ENCODE data around the gene SLC35E1. TPM values are rescaled to one million over a fixed set of nuclear protein-coding genes. Genes with fewer than 3 reads are reported as not detected.

The SLC35E1 gene
- total RNA-seq, 1 donor from 2014 or later = 47.3 TPM

DNA sequence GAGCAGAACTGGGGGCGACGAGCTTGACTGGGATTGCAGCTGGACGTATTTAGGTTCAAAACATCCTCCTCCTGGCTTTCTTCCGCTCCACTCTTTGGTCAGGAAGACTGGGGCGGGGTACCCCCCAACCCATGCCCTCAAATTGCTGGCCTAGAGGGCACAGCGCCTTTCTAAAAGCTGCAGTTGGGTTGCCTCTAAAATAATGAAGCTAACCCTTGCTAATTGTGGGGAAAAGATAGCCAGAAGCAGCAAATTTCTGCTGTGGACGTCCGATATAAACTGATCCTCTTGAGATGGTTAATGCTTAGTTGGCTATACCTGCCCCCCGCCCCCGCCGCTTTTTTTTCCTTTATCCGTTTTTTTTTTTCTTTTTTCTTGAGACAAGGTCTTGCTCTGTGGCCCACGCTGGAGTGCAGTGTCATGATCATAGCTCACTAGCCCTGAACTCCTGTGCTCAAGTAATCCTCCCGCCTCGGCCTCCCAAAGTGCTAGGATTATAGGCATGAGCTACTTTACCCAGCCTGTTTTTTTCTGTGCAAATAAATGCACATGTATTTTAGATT is 29.2 kb downstream of the SLC35E1 start:
- TF ChIP-seq, protein P1, sequence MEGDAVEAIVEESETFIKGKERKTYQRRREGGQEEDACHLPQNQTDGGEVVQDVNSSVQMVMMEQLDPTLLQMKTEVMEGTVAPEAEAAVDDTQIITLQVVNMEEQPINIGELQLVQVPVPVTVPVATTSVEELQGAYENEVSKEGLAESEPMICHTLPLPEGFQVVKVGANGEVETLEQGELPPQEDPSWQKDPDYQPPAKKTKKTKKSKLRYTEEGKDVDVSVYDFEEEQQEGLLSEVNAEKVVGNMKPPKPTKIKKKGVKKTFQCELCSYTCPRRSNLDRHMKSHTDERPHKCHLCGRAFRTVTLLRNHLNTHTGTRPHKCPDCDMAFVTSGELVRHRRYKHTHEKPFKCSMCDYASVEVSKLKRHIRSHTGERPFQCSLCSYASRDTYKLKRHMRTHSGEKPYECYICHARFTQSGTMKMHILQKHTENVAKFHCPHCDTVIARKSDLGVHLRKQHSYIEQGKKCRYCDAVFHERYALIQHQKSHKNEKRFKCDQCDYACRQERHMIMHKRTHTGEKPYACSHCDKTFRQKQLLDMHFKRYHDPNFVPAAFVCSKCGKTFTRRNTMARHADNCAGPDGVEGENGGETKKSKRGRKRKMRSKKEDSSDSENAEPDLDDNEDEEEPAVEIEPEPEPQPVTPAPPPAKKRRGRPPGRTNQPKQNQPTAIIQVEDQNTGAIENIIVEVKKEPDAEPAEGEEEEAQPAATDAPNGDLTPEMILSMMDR (IDR thresholded peaks at IDR 0.05) = no peak
- Histone ChIP-seq H3K9me3 (no peaks in the 10 kb centered on the region), H3K36me3 (peaks cover 20% of the 10 kb centered on the region), H3K4me1 (peaks cover 36% of the 10 kb centered on the region), H3K27me3 (ENCODE audit: low read depth) (no peaks in the 10 kb centered on the region), H3K4me3 (peak overlapping the region; percentile 99), H3K27ac (peak overlapping the region; percentile 88)
- ATAC-seq = no peak
- intact Hi-C loops (cut with DNase I) = no loop called here
- no peak for DNase-seq

DNA sequence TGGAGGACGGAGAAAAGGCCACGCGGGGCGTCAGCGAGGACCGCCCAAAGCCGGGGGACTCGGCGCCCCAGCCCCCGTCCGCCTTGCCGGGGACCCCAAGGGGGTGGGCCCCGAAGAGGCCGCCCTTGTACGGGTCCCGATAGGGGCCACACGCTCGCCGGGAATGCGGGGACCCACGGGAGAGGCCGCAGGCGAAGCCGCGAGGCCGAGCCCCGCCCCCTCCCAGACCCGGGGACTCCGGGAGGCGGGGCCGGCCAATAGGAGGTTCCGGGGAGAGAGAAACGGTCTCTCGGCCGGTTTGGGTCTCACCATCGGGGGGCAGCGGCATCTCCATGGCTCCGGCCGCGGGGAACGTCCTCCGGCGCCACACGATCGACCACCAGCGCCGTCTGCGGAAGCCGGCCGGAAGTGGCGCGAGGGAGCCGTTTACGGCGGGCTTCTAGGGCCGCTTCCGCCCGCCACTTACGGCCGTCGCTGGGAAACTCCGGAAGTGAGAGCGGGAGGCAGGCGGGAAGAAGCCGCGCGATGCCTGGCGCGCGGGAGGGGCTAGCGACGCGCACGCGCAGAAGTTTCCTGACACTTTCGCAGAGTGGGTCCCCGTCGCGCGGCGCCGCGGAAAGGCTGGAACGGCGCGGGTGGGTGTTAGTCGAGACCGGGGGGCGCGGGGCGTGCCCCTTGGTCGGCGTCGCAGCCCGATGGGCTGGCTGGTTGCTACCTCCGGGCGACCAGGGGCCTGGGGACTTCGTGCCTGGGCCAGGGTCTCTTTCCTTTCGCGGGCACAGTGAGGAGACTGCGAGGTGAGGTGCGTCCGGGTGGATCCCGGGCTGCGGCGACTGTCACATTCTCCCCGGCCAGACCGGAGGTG is 29.9 kb downstream of the SLC35E1 start, which contains the start of gene CHERP:
Gene CHERP, minus strand, starts transcription at position 393 of the 865 bp plus-strand sequence. Its CDS starts 59 bp downstream, at position 334.
- Histone ChIP-seq H3K27me3 (ENCODE audit: low read depth) (no peaks in the 10 kb centered on the region), H3K4me1 (peaks cover 36% of the 10 kb centered on the region), H3K9me3 (no peaks in the 10 kb centered on the region), H3K36me3 (peaks cover 26% of the 10 kb centered on the region), H3K4me3 (peak within 1 kb of the TSS; percentile 99), H3K27ac (peak within 1 kb of the TSS; percentile 88)
- TF ChIP-seq, protein P1 (IDR thresholded peaks at IDR 0.05) = no peak
- peak; percentile 98 for ATAC-seq
- peak; percentile 96 for DNase-seq
- intact Hi-C loops (cut with DNase I) = no loop called here

DNA sequence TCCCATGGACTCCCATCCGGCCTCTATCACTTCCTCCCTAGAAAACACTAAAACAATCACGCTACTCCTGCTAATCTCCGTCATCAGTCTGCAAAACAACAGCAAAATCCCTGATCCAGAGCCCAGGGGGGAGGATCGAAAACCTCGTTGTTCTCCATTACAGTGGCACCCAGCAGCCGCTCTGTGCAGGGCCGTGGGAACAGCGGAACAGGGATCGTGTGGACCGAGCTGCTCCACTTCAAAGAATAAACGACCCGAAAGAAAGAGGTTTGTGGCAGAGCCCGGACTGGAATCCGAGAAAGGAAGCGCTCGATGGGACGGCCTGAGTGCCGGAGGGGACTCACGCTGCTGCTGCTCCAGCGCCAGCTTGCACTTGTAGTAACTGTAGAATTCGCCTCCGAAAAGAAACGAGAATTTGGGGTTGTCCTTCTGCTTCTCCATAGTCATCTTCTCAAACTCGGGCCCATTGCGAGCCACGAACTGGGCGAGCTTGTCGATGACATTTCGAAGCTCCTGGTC is 30.6 kb downstream of the SLC35E1 start:
- Histone ChIP-seq H3K4me1 (peaks cover 36% of the 10 kb centered on the region), H3K9me3 (no peaks in the 10 kb centered on the region), H3K27ac (peak overlapping the region; percentile 88), H3K36me3 (peaks cover 33% of the 10 kb centered on the region), H3K27me3 (ENCODE audit: low read depth) (no peaks in the 10 kb centered on the region), H3K4me3 (peak overlapping the region; percentile 99)
- DNase-seq (no peak), ATAC-seq (peak in 1 of 2 donors; percentile 2)
- TF ChIP-seq, protein P1 (IDR thresholded peaks at IDR 0.05) = no peak
- intact Hi-C loops (cut with DNase I) = no loop called here

DNA sequence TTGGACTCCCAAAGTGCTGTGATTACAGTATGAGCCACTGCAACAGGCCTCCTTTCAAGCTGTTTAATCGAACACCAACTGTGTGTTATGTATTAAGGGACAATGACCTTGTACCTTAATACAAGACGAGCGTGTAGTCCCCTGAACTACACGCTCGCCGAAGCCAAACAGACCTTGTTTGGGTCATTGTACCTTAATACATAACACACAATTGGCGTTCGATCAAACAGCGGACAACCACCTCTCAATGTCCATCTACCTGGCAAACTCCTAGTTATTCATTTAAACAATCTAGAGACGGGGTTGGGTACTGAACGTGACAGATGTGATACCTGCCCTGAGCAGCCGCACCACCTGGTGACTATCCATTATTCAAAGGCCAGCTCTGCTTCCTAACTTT is 31.3 kb downstream of the SLC35E1 start:
- H3K36me3 ChIP-seq = peaks cover 39% of the 10 kb centered on the region
- peaks cover 36% of the 10 kb centered on the region for H3K4me1 ChIP-seq
- intact Hi-C loops (cut with DNase I) = no loop called here
- no peak overlapping the region for H3K27ac ChIP-seq
- H3K27me3 ChIP-seq (ENCODE audit: low read depth) = no peaks in the 10 kb centered on the region
- no peaks in the 10 kb centered on the region for H3K9me3 ChIP-seq
- no peak for DNase-seq
- ATAC-seq = no peak
- TF ChIP-seq, protein P1 (IDR thresholded peaks at IDR 0.05) = no peak
- peak overlapping the region; percentile 99 for H3K4me3 ChIP-seq

DNA sequence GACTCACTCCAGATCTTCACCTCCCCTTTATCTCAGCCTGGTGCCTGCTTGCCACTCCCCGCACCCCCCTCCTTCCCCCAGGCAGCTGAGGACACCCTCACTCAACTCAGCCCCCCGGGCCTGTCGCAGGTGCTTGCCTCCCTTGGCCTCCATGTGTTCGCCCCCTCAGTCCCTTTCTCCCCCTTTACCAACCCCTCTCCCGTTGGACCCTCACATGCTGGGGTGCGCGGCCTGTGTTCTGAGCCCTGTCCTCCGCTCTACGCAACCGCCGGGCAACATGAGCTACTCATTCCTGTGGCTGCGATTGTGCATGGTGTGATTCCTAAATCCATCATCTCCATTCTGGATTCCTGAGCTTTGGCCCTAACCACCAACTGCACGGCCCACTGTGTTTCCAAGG is 35.1 kb downstream of the SLC35E1 start:
- Histone ChIP-seq H3K27ac (no peak overlapping the region), H3K4me3 (no peak overlapping the region), H3K36me3 (peaks cover 77% of the 10 kb centered on the region), H3K4me1 (peaks cover 24% of the 10 kb centered on the region), H3K27me3 (ENCODE audit: low read depth) (no peaks in the 10 kb centered on the region), H3K9me3 (no peaks in the 10 kb centered on the region)
- TF ChIP-seq, protein P1 (IDR thresholded peaks at IDR 0.05) = no peak
- DNase-seq (no peak), ATAC-seq (no peak)
- intact Hi-C loops (cut with DNase I) = no loop called here

All from lower lobe of right lung (tissue), 2 donors.